Endothelial cell of umbilical vein (primary cell): ENCODE measurements around the gene ZNF618. TPM values are rescaled to one million over a fixed set of nuclear protein-coding genes. Genes with fewer than 3 reads are reported as not detected.

Source experiments
- BruUV-seq: library from RNA; stranded (reverse); fragments of 400-500 nt; replicated peaks from 2 replicates; lab custom pipeline; 2021; lab: Mats Ljungman, UMichigan
- CTCF ChIA-PET: fragments of 300-600, 350-600 bp; sonication (Branson Sonifier 250); formaldehyde crosslinking; loops from one replicate; lab custom pipeline; 2021; ENCODE audit warnings: antibody characterized with exemption, inconsistent platforms; lab: Charles Lee
- POLR2A ChIA-PET: fragments of 300-600, 350-600 bp; sonication (Branson Sonifier 250); formaldehyde crosslinking; loops from one replicate; lab custom pipeline; 2021; ENCODE audit warnings: antibody characterized with exemption, inconsistent platforms; lab: Charles Lee
- DNase-seq: peaks from one replicate; pipeline ENCODE4 v3.0.0-alpha.2; 2011; ENCODE audit warnings: low read depth, low spot score
- FAIRE-seq: peaks from 2 replicates; lab custom pipeline; 2011; peaks lifted over from hg19 to GRCh38; lab: Jason Lieb, UNC
- H2AFZ ChIP-seq: 2 replicates; pipeline ENCODE4 v1.6.0; 2012; ENCODE audit warnings: low read depth, low read length, control low read depth, inconsistent platforms
- H3K27ac ChIP-seq: 2 replicates; pipeline ENCODE4 v1.5.1; 2011; ENCODE audit warnings: low read depth, mild to moderate bottlenecking, control low read depth, low read length, moderate library complexity; ENCODE audit not compliant: insufficient read depth
- H3K27me3 ChIP-seq, 2 experiments: 2 replicates each; pipeline versions ENCODE4 v1.6.0 to v1.6.1; 2011; ENCODE audit warnings: low read length in 2 of 2, mixed read lengths in 1 of 2; ENCODE audit not compliant: control insufficient read depth in 2 of 2, insufficient read depth in 2 of 2
- H3K36me3 ChIP-seq, 2 experiments: 2 replicates in 1 of 2; 3 replicates in 1 of 2; pipeline ENCODE4 v1.5.1; 2011; ENCODE audit warnings: low read length in 2 of 2, mild to moderate bottlenecking in 1 of 2, moderate library complexity in 1 of 2; ENCODE audit not compliant: control insufficient read depth in 2 of 2, insufficient read depth in 2 of 2; ENCODE audit errors: extremely low read depth in 1 of 2
- H3K4me1 ChIP-seq: 3 replicates; pipeline ENCODE4 v1.5.1; 2011; ENCODE audit warnings: mild to moderate bottlenecking, low read length; ENCODE audit not compliant: control insufficient read depth, insufficient read depth; ENCODE audit errors: extremely low read depth
- H3K4me2 ChIP-seq: 2 replicates; pipeline ENCODE4 v1.6.1; 2011; ENCODE audit warnings: low read length, control low read depth, mixed read lengths; ENCODE audit not compliant: insufficient read depth
- H3K4me3 ChIP-seq, 3 experiments: fragments of 200-600 bp in 1 of 3; sonication (generic), shearing (Covaris generic) in 1 of 3; replicated peaks in 1 of 3; 2 replicates each; pipeline ENCODE4 v1.5.1; 2011 to 2016; ENCODE audit warnings: control low read depth in 3 of 3, low read length in 3 of 3, mild to moderate bottlenecking in 2 of 3, inconsistent platforms in 1 of 3, low read depth in 1 of 3, moderate library complexity in 1 of 3; ENCODE audit not compliant: insufficient read depth in 1 of 3
- H3K79me2 ChIP-seq: 2 replicates; pipeline ENCODE4 v1.6.0; 2012; ENCODE audit warnings: low read length, inconsistent platforms; ENCODE audit not compliant: control insufficient read depth, insufficient read depth
- H3K9ac ChIP-seq: replicated peaks from 2 replicates; pipeline ENCODE3; 2011; ENCODE audit warnings: low read length, control low read depth; ENCODE audit not compliant: insufficient read depth; ENCODE audit errors: extremely low read depth
- H3K9me1 ChIP-seq: replicated peaks from 3 replicates; pipeline ENCODE4 v1.6.0; 2011; ENCODE audit warnings: mild to moderate bottlenecking, low read length; ENCODE audit not compliant: control insufficient read depth, insufficient read depth; ENCODE audit errors: extremely low read depth
- H3K9me3 ChIP-seq: replicated peaks from 2 replicates; pipeline ENCODE4 v1.5.1; 2012; ENCODE audit warnings: low read length, inconsistent platforms; ENCODE audit not compliant: control insufficient read depth, insufficient read depth
- H4K20me1 ChIP-seq: replicated peaks from 2 replicates; pipeline ENCODE3; 2011; ENCODE audit warnings: mild to moderate bottlenecking, low read length; ENCODE audit not compliant: control insufficient read depth, insufficient read depth; ENCODE audit errors: extremely low read depth
- EZH2 ChIP-seq: IDR thresholded peaks from 2 replicates; pipeline ENCODE4 v1.6.1; 2012; ENCODE audit warnings: borderline replicate concordance, low read depth, mild to moderate bottlenecking, moderate library complexity, low read length, inconsistent platforms; ENCODE audit not compliant: severe bottlenecking
- FOS ChIP-seq: IDR thresholded peaks from 2 replicates; pipeline ENCODE4 v1.6.1; 2011; ENCODE audit warnings: mild to moderate bottlenecking, low read length, moderate library complexity, borderline replicate concordance; ENCODE audit not compliant: insufficient read depth
- JUN ChIP-seq: IDR thresholded peaks from 2 replicates; pipeline ENCODE4 v1.6.1; 2011; ENCODE audit warnings: borderline replicate concordance, low read depth; ENCODE audit not compliant: insufficient read length, insufficient read depth
- MYC ChIP-seq: IDR thresholded peaks from one replicate; pipeline ENCODE4 v1.6.1; 2011; ENCODE audit warnings: mild to moderate bottlenecking, low read depth, low read length
- POLR2A ChIP-seq: IDR thresholded peaks from 2 replicates; pipeline ENCODE4 v1.6.1; 2012; ENCODE audit warnings: low read depth, mild to moderate bottlenecking, control low read depth, low read length
- POLR2AphosphoS5 ChIP-seq: IDR thresholded peaks from 2 replicates; pipeline ENCODE4 v1.6.1; 2012; ENCODE audit warnings: low read depth, mild to moderate bottlenecking, control low read depth, low read length, moderate library complexity; ENCODE audit not compliant: insufficient read depth
- dilution Hi-C: fragments of 300-500 bp; cut with MboI; formaldehyde crosslinking; loops from one replicate; pipeline ENCODE4 v1.15.0; 2019; ENCODE audit warnings: low sequenced_read_pairs; ENCODE audit not compliant: extremely low pct_ligation_motif_present
- intact Hi-C: fragments of 100-400 bp; cut with micrococcal nuclease; formaldehyde crosslinking; loops from one replicate; pipeline ENCODE4 v1.10.0; 2022
- polyA plus RNA-seq, 4 experiments: library from polyadenylated mRNA; depleted of rRNA in 3 of 4; stranded (reverse) in 3 of 4; unstranded in 1 of 4; fragments of >200 nt; gene quantifications; 2 replicates each; pipeline versions ENCODE4 v1.2.1 to v1.2.3, GENCODE V29; 2011 to 2012; ENCODE audit warnings: missing spikeins in 1 of 4
- total RNA-seq: library from RNA; stranded (reverse); gene quantifications from 2 replicates; pipeline ENCODE4 v1.2.3, GENCODE V29; 2021
- TF ChIP-seq, protein P1 (sequence below), 2 donors: IDR thresholded peaks; 1 replicate in 1 of 2; 2 replicates in 1 of 2; pipeline ENCODE4 v1.5.1; 2011; ENCODE audit warnings: low read length in 2 of 2, mild to moderate bottlenecking in 2 of 2, moderate library complexity in 2 of 2, control low read depth in 1 of 2, inconsistent platforms in 1 of 2, low read depth in 1 of 2; ENCODE audit not compliant: insufficient read depth in 1 of 2; ENCODE audit errors: extremely low read depth in 1 of 2
- TF ChIP-seq, protein P2 (sequence below): IDR thresholded peaks from 2 replicates; pipeline ENCODE4 v1.6.1; 2011; ENCODE audit not compliant: insufficient read depth, insufficient read length

The ZNF618 gene
- total and polyA plus RNA-seq, 2 donors (not counting 3 experiments of a cell fraction or from before 2014, with no cell fraction given) = 22.6 to 80.3 TPM

DNA sequence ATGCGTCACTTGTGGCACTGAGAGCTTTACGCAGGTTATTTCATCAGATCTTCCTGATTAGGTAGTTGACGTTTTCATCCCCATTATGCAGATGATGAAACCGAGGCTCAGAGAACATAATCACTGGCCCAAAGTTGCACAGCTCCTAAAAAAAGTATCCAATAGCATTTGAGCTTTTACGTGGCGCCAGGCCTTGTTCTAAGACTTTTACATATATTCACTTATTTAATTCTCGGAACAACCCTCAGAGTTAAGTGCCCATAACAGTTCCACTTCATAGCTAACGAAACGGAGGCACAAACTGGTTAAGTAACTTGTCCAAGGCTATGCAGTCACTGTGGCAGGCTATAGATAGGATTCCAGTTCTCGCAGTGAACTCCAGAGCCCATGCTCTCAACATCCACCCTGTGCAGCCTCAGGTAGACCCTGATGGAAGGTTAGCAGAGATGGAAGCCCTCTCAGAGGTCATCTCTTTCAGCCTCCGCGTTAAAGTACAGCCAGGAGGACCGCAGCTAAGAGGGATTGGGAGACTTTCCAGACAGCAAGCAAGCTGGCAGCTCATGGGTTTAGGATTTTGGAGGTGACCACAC is 162.7 kb downstream of the ZNF618 start:
- Histone ChIP-seq H4K20me1 (no peaks in the 10 kb centered on the region), H2AFZ (no peak overlapping the region), H3K27me3 (no peaks in the 10 kb centered on the region), H3K4me2 (no peak overlapping the region), H3K27ac (no peak overlapping the region), H3K36me3 (peaks cover 29 to 41% of the 10 kb centered on the region in 2 experiments), H3K4me1 (no peaks in the 10 kb centered on the region), H3K9me3 (no peaks in the 10 kb centered on the region), H3K4me3 (no peak overlapping the region), H3K79me2 (no peaks in the 10 kb centered on the region), H3K9me1 (no peaks in the 10 kb centered on the region), H3K9ac (no peak overlapping the region)
- BruUV-seq = no TSS peak
- dilution Hi-C loops = no loop called here
- no peak for TF ChIP-seq POLR2AphosphoS5
- TF ChIP-seq JUN = no peak
- no peak for TF ChIP-seq EZH2
- TF ChIP-seq POLR2A = no peak
- TF ChIP-seq, protein P1, sequence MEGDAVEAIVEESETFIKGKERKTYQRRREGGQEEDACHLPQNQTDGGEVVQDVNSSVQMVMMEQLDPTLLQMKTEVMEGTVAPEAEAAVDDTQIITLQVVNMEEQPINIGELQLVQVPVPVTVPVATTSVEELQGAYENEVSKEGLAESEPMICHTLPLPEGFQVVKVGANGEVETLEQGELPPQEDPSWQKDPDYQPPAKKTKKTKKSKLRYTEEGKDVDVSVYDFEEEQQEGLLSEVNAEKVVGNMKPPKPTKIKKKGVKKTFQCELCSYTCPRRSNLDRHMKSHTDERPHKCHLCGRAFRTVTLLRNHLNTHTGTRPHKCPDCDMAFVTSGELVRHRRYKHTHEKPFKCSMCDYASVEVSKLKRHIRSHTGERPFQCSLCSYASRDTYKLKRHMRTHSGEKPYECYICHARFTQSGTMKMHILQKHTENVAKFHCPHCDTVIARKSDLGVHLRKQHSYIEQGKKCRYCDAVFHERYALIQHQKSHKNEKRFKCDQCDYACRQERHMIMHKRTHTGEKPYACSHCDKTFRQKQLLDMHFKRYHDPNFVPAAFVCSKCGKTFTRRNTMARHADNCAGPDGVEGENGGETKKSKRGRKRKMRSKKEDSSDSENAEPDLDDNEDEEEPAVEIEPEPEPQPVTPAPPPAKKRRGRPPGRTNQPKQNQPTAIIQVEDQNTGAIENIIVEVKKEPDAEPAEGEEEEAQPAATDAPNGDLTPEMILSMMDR (IDR thresholded peaks at IDR 0.05; ENCODE audit: extremely low read depth in 1 of 2, insufficient read depth in 1 of 2, low read depth in 1 of 2, low read length in 2 of 2) = no peak
- no peak for TF ChIP-seq FOS
- TF ChIP-seq, protein P2, sequence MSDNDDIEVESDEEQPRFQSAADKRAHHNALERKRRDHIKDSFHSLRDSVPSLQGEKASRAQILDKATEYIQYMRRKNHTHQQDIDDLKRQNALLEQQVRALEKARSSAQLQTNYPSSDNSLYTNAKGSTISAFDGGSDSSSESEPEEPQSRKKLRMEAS = no peak
- TF ChIP-seq MYC = no peak
- POLR2A ChIA-PET = no interaction called here
- no peak for FAIRE-seq
- no peak for DNase-seq
- intact Hi-C loops = no loop called here
- CTCF ChIA-PET = interaction anchor here (0.6 to 2.5 kb wide), 4 partner anchors 162 to 531 kb away, joined by 3 to 8 read pairs (median 4); no protein-coding TSS in a partner anchor
